Measurements from ENCODE around the gene PNMA6E. TPM values are rescaled to one million over a fixed set of nuclear protein-coding genes. Genes with fewer than 3 reads are reported as not detected.

The PNMA6E gene
- total and polyA plus RNA-seq, 11 donors, result not detected

DNA sequence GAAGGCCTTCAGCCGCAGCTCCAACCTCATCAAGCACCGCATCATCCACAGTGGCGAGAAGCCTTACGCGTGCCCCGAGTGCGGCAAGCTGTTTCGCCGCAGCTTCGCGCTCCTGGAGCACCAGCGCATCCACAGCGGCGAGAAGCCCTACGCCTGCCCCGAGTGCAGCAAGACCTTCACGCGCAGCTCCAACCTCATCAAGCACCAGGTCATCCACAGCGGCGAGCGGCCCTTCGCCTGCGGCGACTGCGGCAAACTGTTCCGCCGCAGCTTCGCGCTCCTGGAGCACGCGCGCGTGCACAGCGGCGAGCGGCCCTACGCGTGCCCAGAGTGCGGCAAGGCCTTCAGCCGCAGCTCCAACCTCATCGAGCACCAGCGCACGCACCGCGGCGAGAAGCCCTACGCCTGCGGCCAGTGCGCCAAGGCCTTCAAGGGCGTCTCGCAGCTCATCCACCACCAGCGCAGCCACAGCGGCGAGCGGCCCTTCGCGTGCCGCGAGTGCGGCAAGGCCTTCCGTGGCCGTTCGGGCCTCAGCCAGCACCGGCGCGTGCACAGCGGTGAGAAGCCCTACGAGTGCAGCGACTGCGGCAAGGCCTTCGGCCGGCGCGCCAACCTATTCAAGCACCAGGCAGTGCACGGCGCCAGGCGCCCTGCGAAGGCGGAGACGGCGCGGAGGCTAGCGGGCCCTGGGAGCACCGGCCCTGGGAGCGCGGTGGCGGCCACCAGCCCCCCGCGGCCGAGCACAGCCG lies 19.9 kb upstream of the PNMA6E start:
- peaks cover 0 to 4% (median 0%) of the 10 kb centered on the region in 9 donors for H3K27me3 ChIP-seq
- TF ChIP-seq POLR2A (IDR thresholded peaks at IDR 0.05), result no peak
- TF ChIP-seq, protein P1, sequence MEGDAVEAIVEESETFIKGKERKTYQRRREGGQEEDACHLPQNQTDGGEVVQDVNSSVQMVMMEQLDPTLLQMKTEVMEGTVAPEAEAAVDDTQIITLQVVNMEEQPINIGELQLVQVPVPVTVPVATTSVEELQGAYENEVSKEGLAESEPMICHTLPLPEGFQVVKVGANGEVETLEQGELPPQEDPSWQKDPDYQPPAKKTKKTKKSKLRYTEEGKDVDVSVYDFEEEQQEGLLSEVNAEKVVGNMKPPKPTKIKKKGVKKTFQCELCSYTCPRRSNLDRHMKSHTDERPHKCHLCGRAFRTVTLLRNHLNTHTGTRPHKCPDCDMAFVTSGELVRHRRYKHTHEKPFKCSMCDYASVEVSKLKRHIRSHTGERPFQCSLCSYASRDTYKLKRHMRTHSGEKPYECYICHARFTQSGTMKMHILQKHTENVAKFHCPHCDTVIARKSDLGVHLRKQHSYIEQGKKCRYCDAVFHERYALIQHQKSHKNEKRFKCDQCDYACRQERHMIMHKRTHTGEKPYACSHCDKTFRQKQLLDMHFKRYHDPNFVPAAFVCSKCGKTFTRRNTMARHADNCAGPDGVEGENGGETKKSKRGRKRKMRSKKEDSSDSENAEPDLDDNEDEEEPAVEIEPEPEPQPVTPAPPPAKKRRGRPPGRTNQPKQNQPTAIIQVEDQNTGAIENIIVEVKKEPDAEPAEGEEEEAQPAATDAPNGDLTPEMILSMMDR (IDR thresholded peaks at IDR 0.05), result no peak
- no peaks in the 10 kb centered on the region for H3K9me3 ChIP-seq
- no peak overlapping the region for H3K4me3 ChIP-seq
- H3K36me3 ChIP-seq, result peaks cover 0 to 7% (median 0%) of the 10 kb centered on the region in 9 donors
- DNase-seq, result no peak
- H3K4me1 ChIP-seq, result peaks cover 0 to 3% (median 0%) of the 10 kb centered on the region in 12 donors
- 88 to 94% (median 92%) methylated on average over 52 to 91 of the region's 91 CpGs for WGBS, 4 donors
- no peak overlapping the region for H3K27ac ChIP-seq
- intact Hi-C loops (cut with DNase I), result no loop called here
- no peak for ATAC-seq

GRCh38 chrX:153417637-153418036 lies 16.5 kb upstream of the PNMA6E start:
- 79 to 92% (median 86%) methylated on average over 8 of the region's 8 CpGs for WGBS, 4 donors
- H3K4me1 ChIP-seq, result peaks cover 0 to 3% (median 0%) of the 10 kb centered on the region in 12 donors
- ATAC-seq (no peak), DNase-seq (no peak)
- H3K27me3 ChIP-seq, result peaks cover 0 to 14% (median 0%) of the 10 kb centered on the region in 9 donors
- no peak overlapping the region for H3K4me3 ChIP-seq
- H3K9me3 ChIP-seq, result no peaks in the 10 kb centered on the region
- H3K36me3 ChIP-seq, result peaks cover 0 to 7% (median 0%) of the 10 kb centered on the region in 9 donors
- intact Hi-C loops (cut with DNase I), result loop anchor here in 2 of 10 donors (10.0 kb wide), 1 partner anchor 383 kb away; no protein-coding TSS in a partner anchor
- no peak overlapping the region for H3K27ac ChIP-seq
- TF ChIP-seq POLR2A (IDR thresholded peaks at IDR 0.05), result no peak
- TF ChIP-seq, protein P1 (IDR thresholded peaks at IDR 0.05), result no peak

DNA sequence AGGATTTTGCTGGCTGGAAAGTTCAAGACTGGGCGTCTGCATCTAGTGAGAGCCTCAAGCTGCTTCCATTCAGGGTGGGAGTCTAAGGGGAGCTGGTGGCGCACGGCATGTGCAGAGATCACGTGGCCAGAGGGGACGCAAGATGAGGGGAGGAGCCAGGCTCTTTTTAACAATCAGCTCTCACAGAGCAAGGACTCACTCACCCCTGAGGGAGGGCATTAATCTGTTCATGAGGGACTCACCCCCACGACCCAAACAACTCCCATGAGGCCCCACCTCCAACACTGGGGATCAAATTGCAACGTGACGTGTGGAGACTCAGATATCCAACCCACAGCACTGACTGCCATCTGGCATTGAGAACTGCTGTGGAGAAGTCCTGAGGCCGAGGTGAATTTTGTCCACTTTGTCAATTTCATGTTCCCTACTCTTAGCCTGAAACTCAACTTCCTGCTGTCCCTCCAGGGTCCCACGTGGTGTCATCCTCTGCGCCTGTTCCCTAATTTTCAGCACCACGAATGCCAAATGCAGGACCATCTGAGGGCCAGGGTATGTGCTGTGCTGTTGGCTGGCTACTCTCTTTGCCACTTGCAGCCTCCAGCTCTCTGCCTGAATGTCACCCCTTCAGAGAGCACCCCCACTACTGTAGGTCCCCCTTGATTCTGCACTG lies 15.8 kb upstream of the PNMA6E start:
- no peak overlapping the region for H3K4me3 ChIP-seq
- 40 to 62% (median 48%) methylated on average over 10 to 12 of the region's 12 CpGs for WGBS, 4 donors
- intact Hi-C loops (cut with DNase I), result loop anchor here in 2 of 10 donors (10.0 kb wide), 1 partner anchor 382 kb away; no protein-coding TSS in a partner anchor
- ATAC-seq (peak in 2 of 4 donors; percentile 24 to 39), DNase-seq (no peak)
- no peak for TF ChIP-seq POLR2A (IDR thresholded peaks at IDR 0.05)
- TF ChIP-seq, protein P1 (IDR thresholded peaks at IDR 0.05), result no peak
- no peak overlapping the region for H3K27ac ChIP-seq
- peaks cover 0 to 7% (median 0%) of the 10 kb centered on the region in 9 donors for H3K36me3 ChIP-seq
- peaks cover 0 to 10% (median 0%) of the 10 kb centered on the region in 12 donors for H3K4me1 ChIP-seq
- peaks cover 0 to 15% (median 0%) of the 10 kb centered on the region in 9 donors for H3K27me3 ChIP-seq
- no peaks in the 10 kb centered on the region for H3K9me3 ChIP-seq
